Activated T-cell treated with anti-CD3 and anti-CD28 coated beads, Interleukin-2, amount 50 U/mL, for 24 hours (primary cell): ENCODE measurements around the gene NEUROG3.

Experiments
- DNase-seq: peaks from one replicate; pipeline ENCODE4 v3.0.0-alpha.2; 2020
- H3K27ac Mint-ChIP-seq: 2 replicates; pipeline ENCODE4 v1.8.0; 2020; ENCODE audit warnings: mild to moderate bottlenecking, mixed read lengths
- H3K27me3 Mint-ChIP-seq: 2 replicates; pipeline ENCODE4 v1.8.0; 2020; ENCODE audit warnings: mixed read lengths
- H3K36me3 Mint-ChIP-seq: 2 replicates; pipeline ENCODE4 v1.8.0; 2020; ENCODE audit warnings: low read depth, mixed read lengths
- H3K4me1 Mint-ChIP-seq: 2 replicates; pipeline ENCODE4 v1.8.0; 2020; ENCODE audit warnings: low read depth, mixed read lengths
- H3K4me3 Mint-ChIP-seq: 2 replicates; pipeline ENCODE4 v1.8.0; 2020; ENCODE audit warnings: mild to moderate bottlenecking, moderate library complexity, mixed read lengths
- H3K9me3 Mint-ChIP-seq: 2 replicates; pipeline ENCODE4 v1.8.0; 2020; ENCODE audit warnings: mixed read lengths

The NEUROG3 gene

GRCh38 chr10:69573056-69573806 lies at the start of gene NEUROG3:
TSS of gene NEUROG3 (minus strand) at chr10:69573422. CDS start at chr10:69573043, 379 bp downstream.
- peaks cover 23% of the 10 kb centered on the region for H3K4me1 Mint-ChIP-seq
- H3K9me3 Mint-ChIP-seq, result no peaks in the 10 kb centered on the region
- DNase-seq, result peak; percentile 38
- H3K27ac Mint-ChIP-seq, result no peak within 1 kb of the TSS
- peak within 1 kb of the TSS; percentile 69 for H3K4me3 Mint-ChIP-seq
- H3K27me3 Mint-ChIP-seq, result peaks cover 93% of the 10 kb centered on the region
- no peaks in the 10 kb centered on the region for H3K36me3 Mint-ChIP-seq

GRCh38 chr10:69620625-69621024 lies 47.4 kb upstream of the NEUROG3 start:
- peaks cover 26% of the 10 kb centered on the region for H3K4me1 Mint-ChIP-seq
- H3K36me3 Mint-ChIP-seq, result peaks cover 4% of the 10 kb centered on the region
- H3K4me3 Mint-ChIP-seq, result no peak overlapping the region
- no peak for DNase-seq
- H3K27ac Mint-ChIP-seq, result no peak overlapping the region
- H3K9me3 Mint-ChIP-seq, result peaks cover 15% of the 10 kb centered on the region
- H3K27me3 Mint-ChIP-seq, result no peaks in the 10 kb centered on the region

- no peaks in the 10 kb centered on the region for H3K27me3 Mint-ChIP-seq
- no peak for DNase-seq
- H3K9me3 Mint-ChIP-seq, result peaks cover 11% of the 10 kb centered on the region
- H3K27ac Mint-ChIP-seq, result no peak overlapping the region
- peaks cover 4% of the 10 kb centered on the region for H3K36me3 Mint-ChIP-seq
- no peak overlapping the region for H3K4me3 Mint-ChIP-seq
- peaks cover 26% of the 10 kb centered on the region for H3K4me1 Mint-ChIP-seq
Observed at GRCh38 chr10:69619626-69620025, 46.4 kb upstream of the NEUROG3 start.

GRCh38 chr10:69618746-69619145 lies 45.5 kb upstream of the NEUROG3 start:
- peaks cover 5% of the 10 kb centered on the region for H3K9me3 Mint-ChIP-seq
- H3K36me3 Mint-ChIP-seq, result peaks cover under 1% of the 10 kb centered on the region
- DNase-seq, result no peak
- H3K4me3 Mint-ChIP-seq, result no peak overlapping the region
- peaks cover 18% of the 10 kb centered on the region for H3K4me1 Mint-ChIP-seq
- H3K27ac Mint-ChIP-seq, result no peak overlapping the region
- no peaks in the 10 kb centered on the region for H3K27me3 Mint-ChIP-seq

GRCh38 chr10:69616358-69616757 lies 43.1 kb upstream of the NEUROG3 start:
- no peaks in the 10 kb centered on the region for H3K27me3 Mint-ChIP-seq
- H3K9me3 Mint-ChIP-seq, result no peaks in the 10 kb centered on the region
- H3K27ac Mint-ChIP-seq, result no peak overlapping the region
- H3K4me3 Mint-ChIP-seq, result no peak overlapping the region
- H3K4me1 Mint-ChIP-seq, result peaks cover 11% of the 10 kb centered on the region
- no peak for DNase-seq
- H3K36me3 Mint-ChIP-seq, result no peaks in the 10 kb centered on the region

DNA sequence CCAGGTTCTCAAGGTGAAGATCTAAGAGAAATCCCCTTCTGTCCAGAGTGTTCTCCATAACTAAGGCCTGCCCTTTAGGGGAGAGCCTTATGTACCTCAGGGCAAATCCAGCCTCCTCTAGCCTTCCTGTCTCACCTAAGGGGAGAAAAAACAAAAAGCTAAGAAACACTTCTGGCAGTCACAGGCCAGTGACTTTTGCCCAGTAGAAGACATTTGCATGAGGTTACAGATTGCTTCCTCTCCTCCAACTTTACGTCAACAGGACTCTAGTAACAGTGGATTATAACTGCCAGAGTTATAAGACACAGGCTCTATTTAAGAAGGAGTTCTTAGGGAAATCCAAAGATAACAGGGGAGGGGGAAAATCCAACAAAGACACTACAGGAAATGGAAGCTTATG lies 40.9 kb upstream of the NEUROG3 start:
- Mint-ChIP-seq H3K27me3 (no peaks in the 10 kb centered on the region), H3K9me3 (peaks cover 8% of the 10 kb centered on the region), H3K27ac (no peak overlapping the region), H3K4me3 (no peak overlapping the region), H3K36me3 (no peaks in the 10 kb centered on the region), H3K4me1 (no peaks in the 10 kb centered on the region)
- no peak for DNase-seq

DNA sequence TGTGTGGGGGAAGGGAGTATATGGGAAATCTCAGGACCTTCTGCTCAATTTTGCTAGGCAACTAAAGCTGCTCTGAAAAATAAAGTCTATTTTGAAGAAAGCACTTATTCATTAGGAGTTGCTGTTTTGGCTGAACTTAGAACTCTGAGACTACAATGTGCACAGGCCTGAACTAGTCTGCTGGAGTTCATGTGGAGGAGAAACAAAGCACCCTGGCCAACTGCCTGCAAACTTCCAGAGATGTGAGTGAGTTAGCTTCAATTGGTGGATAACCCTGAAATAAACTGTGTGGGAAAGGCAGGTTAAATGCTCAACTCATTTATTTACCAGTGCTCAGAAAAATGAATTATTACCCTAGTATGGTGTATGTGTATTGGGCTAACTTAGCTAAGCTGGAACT lies 39.5 kb upstream of the NEUROG3 start:
- DNase-seq, result no peak
- H3K27me3 Mint-ChIP-seq, result no peaks in the 10 kb centered on the region
- H3K4me1 Mint-ChIP-seq, result no peaks in the 10 kb centered on the region
- H3K36me3 Mint-ChIP-seq, result no peaks in the 10 kb centered on the region
- H3K27ac Mint-ChIP-seq, result no peak overlapping the region
- no peak overlapping the region for H3K4me3 Mint-ChIP-seq
- peaks cover 12% of the 10 kb centered on the region for H3K9me3 Mint-ChIP-seq

DNA sequence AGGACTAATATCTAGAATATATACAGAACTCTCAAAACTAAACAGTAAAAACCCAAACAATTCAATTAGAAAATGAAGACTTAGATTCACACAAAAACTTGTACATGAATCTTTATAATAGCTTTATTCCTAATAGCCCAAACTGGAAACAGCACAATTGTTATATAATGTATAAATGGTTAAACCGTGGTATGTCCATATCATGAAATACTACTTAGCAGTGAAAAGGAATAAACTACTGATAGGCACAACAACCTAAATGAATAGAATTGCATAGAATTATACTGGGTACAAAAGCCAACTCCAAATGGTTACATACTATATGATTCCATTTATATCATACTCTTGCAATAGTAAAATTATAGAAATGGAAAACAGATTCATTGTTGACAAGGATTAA lies 35.9 kb upstream of the NEUROG3 start:
- no peaks in the 10 kb centered on the region for H3K4me1 Mint-ChIP-seq

DNA sequence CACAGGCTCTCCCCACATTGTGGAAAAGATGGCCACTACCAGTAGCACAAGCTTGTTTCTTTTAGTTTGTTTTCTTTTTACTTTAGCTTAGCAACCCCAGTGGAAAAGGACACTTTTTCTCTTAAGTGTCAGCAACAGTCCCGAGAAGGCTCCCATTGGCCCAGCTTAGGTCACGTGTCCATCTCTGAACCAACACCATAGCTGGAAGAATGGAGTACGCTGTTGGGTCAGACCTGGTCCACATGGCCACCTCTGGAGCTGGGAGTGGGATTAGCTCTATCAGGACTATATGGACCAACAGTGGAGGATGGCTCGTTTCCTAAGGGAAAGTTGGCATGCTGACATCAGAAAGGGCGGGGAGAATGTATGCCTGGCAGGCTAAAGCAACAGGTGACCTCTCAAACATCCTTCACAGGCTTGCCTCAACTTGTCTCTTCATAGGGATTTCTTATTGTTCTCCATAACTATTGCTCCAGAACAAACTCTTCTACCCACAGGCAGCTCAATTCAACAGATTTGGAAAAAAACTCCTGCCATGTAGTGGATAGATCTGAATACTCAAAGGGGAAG lies 27.6 kb upstream of the NEUROG3 start:
- Mint-ChIP-seq H3K9me3 (no peaks in the 10 kb centered on the region), H3K4me1 (no peaks in the 10 kb centered on the region), H3K36me3 (no peaks in the 10 kb centered on the region), H3K27ac (no peak overlapping the region), H3K27me3 (peaks cover 36% of the 10 kb centered on the region), H3K4me3 (no peak overlapping the region)
- no peak for DNase-seq

More for the DNA sequence above, 35.9 kb upstream of the NEUROG3 start:
- H3K9me3 Mint-ChIP-seq, result peaks cover 12% of the 10 kb centered on the region
- H3K4me3 Mint-ChIP-seq, result no peak overlapping the region
- no peak overlapping the region for H3K27ac Mint-ChIP-seq
- peaks cover 3% of the 10 kb centered on the region for H3K27me3 Mint-ChIP-seq
- no peaks in the 10 kb centered on the region for H3K36me3 Mint-ChIP-seq
- no peak for DNase-seq

DNA sequence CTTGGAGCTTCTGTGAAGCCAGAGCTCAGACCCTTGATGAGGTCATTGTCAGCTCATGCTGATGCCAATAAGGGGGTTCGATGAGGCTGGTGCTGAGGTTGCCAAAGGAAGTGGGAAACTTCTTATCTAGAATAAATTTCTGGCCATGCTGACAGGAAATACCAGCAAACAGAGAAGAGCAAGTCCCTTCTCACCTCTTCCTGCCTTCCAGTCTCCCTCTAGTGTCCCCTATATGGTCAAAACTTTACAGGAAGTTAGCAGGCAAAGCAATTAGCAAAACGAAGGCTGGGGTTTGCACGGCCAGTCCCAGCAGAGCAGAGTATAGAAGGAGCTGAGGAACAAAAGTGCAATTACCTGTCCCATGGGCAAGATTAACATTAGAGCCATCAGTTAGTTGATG lies 15.1 kb upstream of the NEUROG3 start:
- H3K27ac Mint-ChIP-seq, result no peak overlapping the region
- no peaks in the 10 kb centered on the region for H3K27me3 Mint-ChIP-seq
- H3K4me1 Mint-ChIP-seq, result peaks cover 13% of the 10 kb centered on the region
- no peaks in the 10 kb centered on the region for H3K36me3 Mint-ChIP-seq
- H3K9me3 Mint-ChIP-seq, result no peaks in the 10 kb centered on the region
- DNase-seq, result no peak
- H3K4me3 Mint-ChIP-seq, result no peak overlapping the region

DNA sequence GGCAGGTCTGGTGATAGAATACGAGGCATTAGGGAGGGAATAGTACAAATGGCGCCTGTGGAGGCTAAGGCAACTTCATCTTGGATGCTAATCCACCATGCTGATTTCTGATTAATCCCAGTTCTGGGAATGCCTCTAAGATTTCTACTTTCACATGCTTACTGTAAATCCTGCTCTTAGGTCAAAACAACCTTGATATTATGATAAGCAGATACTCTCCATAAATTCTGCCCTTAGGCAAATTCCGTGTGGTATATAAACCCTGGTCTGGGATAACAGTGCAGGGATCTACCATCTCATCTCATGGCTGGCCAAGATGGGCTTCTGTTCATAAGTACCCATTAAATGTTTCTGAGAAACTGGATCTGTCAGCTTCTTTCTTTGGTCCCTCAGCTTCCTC lies 11.4 kb upstream of the NEUROG3 start:
- Mint-ChIP-seq H3K4me3 (no peak overlapping the region), H3K27me3 (peaks cover 16% of the 10 kb centered on the region), H3K36me3 (no peaks in the 10 kb centered on the region), H3K9me3 (no peaks in the 10 kb centered on the region), H3K27ac (no peak overlapping the region), H3K4me1 (peaks cover 13% of the 10 kb centered on the region)
- DNase-seq, result no peak

GRCh38 chr10:69583106-69583505 lies 9.9 kb upstream of the NEUROG3 start:
- Mint-ChIP-seq H3K27me3 (peaks cover 31% of the 10 kb centered on the region), H3K9me3 (no peaks in the 10 kb centered on the region), H3K4me1 (peaks cover 3% of the 10 kb centered on the region), H3K4me3 (no peak overlapping the region), H3K27ac (no peak overlapping the region), H3K36me3 (no peaks in the 10 kb centered on the region)
- no peak for DNase-seq

GRCh38 chr10:69580435-69580834 lies 7.2 kb upstream of the NEUROG3 start:
- H3K27ac Mint-ChIP-seq, result no peak overlapping the region
- H3K36me3 Mint-ChIP-seq, result no peaks in the 10 kb centered on the region
- DNase-seq, result no peak
- H3K4me1 Mint-ChIP-seq, result no peaks in the 10 kb centered on the region
- no peaks in the 10 kb centered on the region for H3K9me3 Mint-ChIP-seq
- H3K4me3 Mint-ChIP-seq, result no peak overlapping the region
- H3K27me3 Mint-ChIP-seq, result peaks cover 56% of the 10 kb centered on the region

DNA sequence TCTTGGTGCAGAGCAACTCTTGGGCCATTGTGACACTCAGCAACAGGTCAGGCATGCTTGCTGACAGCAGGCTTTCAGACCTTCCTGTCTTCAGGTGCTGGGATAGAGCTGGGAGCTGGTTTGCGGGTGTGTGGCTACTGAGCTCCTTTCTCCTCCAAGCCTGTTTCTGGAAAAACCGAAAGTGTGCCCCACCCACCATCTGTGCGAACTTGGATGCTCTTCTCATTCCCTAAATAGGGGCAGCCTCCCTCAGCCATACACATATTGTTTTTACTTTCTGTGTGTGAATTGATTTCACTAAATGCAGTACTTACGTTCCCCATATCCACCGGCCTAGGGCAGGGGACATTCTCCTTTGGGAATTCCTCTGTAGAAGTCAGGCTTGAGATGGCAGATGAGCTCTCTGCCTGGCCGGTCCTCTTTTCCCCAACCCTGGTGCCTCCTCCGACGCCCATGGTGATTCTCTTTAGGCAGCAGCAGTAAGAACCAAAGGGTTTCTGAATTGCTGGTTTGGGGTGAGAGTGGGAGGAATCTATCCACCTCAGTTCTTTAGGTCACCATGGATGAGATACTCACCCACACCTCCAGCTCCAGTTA lies 6.3 kb upstream of the NEUROG3 start:
- no peaks in the 10 kb centered on the region for H3K9me3 Mint-ChIP-seq
- DNase-seq, result no peak

GRCh38 chr10:69578508-69578991 lies 5.3 kb upstream of the NEUROG3 start:
- Mint-ChIP-seq H3K27me3 (peaks cover 75% of the 10 kb centered on the region), H3K4me1 (peaks cover 11% of the 10 kb centered on the region), H3K9me3 (no peaks in the 10 kb centered on the region), H3K36me3 (no peaks in the 10 kb centered on the region), H3K27ac (no peak overlapping the region), H3K4me3 (no peak overlapping the region)
- DNase-seq, result no peak

More for the DNA sequence above, 6.3 kb upstream of the NEUROG3 start:
- H3K4me1 Mint-ChIP-seq, result peaks cover 3% of the 10 kb centered on the region
- peaks cover 65% of the 10 kb centered on the region for H3K27me3 Mint-ChIP-seq
- H3K27ac Mint-ChIP-seq, result no peak overlapping the region
- H3K36me3 Mint-ChIP-seq, result no peaks in the 10 kb centered on the region
- H3K4me3 Mint-ChIP-seq, result no peak overlapping the region
